NB4 (cell line): ENCODE results near the gene CLIC1.
A peak's percentile ranks its signal among the peaks of the same experiment; 100 is the strongest.

ENCODE experiments used
- DNase-seq: peaks from one replicate; pipeline ENCODE4 v3.0.0; 2010; ENCODE audit warnings: low read depth
- H3K4me3 ChIP-seq: one replicate; pipeline ENCODE4 v1.5.1; 2011; ENCODE audit warnings: mild to moderate bottlenecking, low read depth, low read length, moderate library complexity
- CTCF ChIP-seq: IDR thresholded peaks from one replicate; pipeline ENCODE4 v1.5.1; 2012; ENCODE audit warnings: low read depth, low read length
- MAX ChIP-seq: IDR thresholded peaks from 2 replicates; pipeline ENCODE4 v1.6.1; 2011; ENCODE audit warnings: low read depth, low read length
- MYC ChIP-seq: IDR thresholded peaks from 2 replicates; pipeline ENCODE4 v1.6.1; 2011; ENCODE audit warnings: low read depth, low read length
- POLR2A ChIP-seq: IDR thresholded peaks from 2 replicates; pipeline ENCODE4 v1.6.1; 2011; ENCODE audit warnings: mild to moderate bottlenecking; ENCODE audit not compliant: insufficient read length; ENCODE audit errors: extremely low read depth

Gene CLIC1

GRCh38 chr6:31769684-31770371 lies 33.5 kb upstream of the CLIC1 start:
- no peak overlapping the region for H3K4me3 ChIP-seq
- peak; percentile 96 for TF ChIP-seq CTCF
- 0 out of 2 replicates have a peak, but pooled peaks have one; percentile 35 for TF ChIP-seq MAX
- no peak for TF ChIP-seq POLR2A
- TF ChIP-seq MYC, result 0 out of 2 replicates have a peak, but pooled peaks have one; percentile 11
- DNase-seq, result peak; percentile 83

GRCh38 chr6:31768363-31769257 lies 32.3 kb upstream of the CLIC1 start:
- H3K4me3 ChIP-seq, result no peak overlapping the region
- no peak for DNase-seq
- no peak for TF ChIP-seq MYC

- TF ChIP-seq CTCF, result no peak
- TF ChIP-seq MAX, result no peak
- no peak for TF ChIP-seq MYC
- TF ChIP-seq POLR2A, result no peak
- no peak for DNase-seq
- H3K4me3 ChIP-seq, result no peak overlapping the region
Observed at GRCh38 chr6:31767096-31767645, 30.8 kb upstream of the CLIC1 start.

GRCh38 chr6:31765910-31766794 lies 29.8 kb upstream of the CLIC1 start:
- TF ChIP-seq MYC (no peak), MAX (no peak), CTCF (no peak), POLR2A (no peak)
- no peak overlapping the region for H3K4me3 ChIP-seq
- no peak for DNase-seq

GRCh38 chr6:31765559-31765909 lies 29.2 kb upstream of the CLIC1 start:
- TF ChIP-seq MAX (no peak), CTCF (no peak), POLR2A (no peak), MYC (no peak)
- no peak overlapping the region for H3K4me3 ChIP-seq
- DNase-seq, result no peak
